Inferior parietal cortex (tissue), 1 donor: ENCODE data around the gene SPIN1.

Experiments used
- DNase-seq: peaks from one replicate; pipeline ENCODE4 v3.0.0-alpha.2; 2016; ENCODE audit errors: extremely low spot score

The SPIN1 gene

GRCh38 chr9:88436379-88436778 lies 48.1 kb downstream of the SPIN1 start:
- DNase-seq = no peak

DNA sequence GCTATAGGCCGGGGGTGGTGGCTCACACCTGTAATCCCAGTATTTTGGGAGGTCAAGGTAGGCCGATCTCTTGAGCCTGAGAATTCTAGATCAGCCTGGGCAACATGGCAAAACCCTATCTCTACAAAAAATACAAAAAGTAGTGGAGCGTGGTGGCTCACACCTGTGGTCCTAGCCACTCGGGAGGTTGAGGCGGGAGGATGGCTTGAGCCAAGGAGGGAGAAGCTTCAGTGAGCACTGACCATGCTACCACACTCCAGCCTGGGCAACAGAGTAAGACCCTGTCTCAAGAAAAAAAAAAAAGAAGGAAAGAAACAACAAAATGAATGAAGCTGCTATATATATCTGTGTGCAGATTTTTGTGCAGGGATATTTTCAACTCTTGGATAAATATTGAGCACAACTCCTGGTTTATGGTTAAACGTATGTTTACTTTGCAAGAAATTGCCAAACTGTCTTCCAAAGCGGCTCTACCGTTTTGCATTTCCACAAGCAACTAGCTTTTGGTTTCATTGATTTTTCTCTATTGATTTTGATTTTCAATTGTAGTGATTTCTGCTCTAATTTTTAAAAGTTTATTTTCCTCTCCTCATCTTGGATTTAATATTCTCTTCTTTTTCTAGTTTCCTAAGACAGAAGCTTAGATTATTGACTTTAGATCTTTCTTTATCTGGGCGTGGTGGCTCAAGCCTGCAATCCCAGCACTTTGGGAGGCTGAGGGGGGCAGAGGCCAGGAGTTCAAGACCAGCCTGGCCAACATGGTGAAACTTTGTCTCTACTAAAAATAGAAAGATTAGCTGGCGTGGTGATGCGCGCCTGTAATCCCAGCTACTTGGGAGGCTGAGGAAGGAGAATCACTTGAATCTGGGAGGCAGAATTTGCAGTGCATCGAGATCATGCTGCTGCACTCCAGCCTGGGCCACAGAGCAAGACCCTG lies 49.2 kb downstream of the SPIN1 start:
- no peak for DNase-seq

DNA sequence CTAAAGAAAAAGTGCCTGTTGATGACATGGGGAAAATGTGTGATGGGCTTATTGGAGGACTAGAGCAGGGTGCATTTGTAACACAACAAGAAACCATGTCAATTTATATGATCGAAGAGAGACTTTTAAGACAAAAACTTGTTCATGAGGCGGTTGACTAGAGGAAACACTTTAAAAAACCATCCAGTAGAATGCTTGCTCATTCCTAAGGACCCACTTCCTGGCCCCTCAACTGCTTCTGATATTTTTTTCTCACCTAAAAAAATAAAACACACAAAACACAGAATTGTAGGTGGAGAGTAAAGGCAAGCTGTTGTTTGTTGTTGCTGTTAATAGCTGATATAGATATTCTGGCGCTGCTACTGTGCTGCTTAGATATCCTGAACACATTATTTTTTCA lies 50.6 kb downstream of the SPIN1 start:
- no peak for DNase-seq

DNA sequence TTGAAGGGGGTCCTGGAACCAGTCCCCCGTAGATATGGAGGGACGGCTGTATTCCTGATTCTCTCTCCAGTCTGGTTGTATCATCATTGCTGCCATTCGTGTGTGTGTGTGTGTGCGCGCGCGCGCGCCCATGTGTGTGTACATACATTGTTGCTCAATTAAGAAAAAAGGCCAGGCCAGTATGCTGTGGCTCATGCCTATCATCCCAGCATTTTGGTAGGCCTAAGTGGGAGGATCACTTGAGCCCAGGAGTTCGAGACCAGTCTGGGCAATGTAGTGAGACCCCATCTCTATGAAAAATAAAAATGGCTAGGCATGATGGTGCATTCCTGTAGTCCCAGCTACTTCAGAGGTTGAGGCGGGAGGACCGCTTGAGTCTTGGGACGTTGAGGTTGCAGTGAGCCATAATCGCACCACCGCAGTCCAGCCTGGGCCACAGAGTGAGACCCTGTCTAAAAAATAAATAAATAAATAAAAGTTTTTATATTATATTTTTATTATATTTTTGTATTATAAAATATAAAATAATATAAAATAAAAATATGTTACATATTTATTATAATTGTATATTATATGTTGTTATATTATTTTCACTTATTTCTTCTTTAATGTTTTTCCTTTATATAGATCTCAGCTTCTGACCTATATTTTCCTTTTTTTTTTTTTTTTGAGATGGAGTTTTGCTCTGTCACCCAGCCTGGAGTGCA lies 53.2 kb downstream of the SPIN1 start:
- no peak for DNase-seq

DNA sequence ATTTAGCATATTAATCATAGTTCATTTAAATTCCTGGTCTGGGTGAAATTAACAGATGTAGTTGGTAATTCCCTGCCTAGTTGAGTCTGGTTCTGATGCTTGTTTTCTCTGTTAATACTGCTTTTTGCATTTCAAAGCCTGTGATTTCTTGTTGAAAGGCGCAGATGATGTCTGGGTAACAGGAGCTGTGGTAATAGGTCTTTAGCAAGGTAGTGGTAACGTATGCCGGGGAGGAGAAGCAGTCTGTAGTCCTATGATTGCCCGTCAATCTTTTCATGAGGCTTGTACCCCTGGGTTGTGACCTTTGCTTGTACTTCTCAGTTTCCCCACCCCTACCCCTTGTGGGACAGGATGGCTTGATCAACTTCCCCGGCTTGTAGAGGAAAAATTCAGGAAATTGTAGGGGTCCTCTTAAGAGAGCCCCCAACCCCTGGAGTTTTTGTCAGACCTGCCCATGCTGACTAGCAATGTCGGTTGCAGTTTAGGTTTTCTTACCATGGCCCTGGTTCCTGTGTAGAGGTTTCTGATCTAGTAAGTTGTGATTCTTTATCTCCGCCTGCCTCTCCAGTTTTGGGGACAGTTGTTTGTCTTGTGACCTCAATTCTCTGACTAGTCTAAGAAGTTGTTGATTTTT lies 55.4 kb downstream of the SPIN1 start:
- DNase-seq = no peak

GRCh38 chr9:88446728-88447127 lies 58.5 kb downstream of the SPIN1 start:
- DNase-seq = no peak

DNA sequence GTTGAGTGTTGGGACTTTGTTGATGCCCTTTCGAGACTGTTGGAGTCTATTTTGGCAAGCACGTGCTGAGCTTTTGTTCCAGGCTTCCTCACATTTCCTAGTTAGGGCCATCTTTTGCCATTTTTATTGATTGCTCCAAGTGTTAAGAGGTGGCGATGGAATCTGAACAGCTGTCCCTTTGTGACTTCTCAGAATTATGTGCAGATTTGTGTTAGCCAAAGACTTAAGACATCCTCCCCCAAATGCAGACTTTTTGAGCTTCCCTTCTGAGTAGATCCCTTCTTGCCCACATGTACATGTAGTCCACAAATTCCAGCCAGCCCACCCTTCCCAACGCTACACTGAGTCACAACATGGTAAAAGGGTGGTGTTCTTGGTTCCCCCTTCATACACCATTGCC lies 59.2 kb downstream of the SPIN1 start:
- DNase-seq = no peak

GRCh38 chr9:88451160-88451559 lies 62.9 kb downstream of the SPIN1 start:
- DNase-seq = no peak

GRCh38 chr9:88458716-88459465 lies 70.6 kb downstream of the SPIN1 start:
- no peak for DNase-seq

DNA sequence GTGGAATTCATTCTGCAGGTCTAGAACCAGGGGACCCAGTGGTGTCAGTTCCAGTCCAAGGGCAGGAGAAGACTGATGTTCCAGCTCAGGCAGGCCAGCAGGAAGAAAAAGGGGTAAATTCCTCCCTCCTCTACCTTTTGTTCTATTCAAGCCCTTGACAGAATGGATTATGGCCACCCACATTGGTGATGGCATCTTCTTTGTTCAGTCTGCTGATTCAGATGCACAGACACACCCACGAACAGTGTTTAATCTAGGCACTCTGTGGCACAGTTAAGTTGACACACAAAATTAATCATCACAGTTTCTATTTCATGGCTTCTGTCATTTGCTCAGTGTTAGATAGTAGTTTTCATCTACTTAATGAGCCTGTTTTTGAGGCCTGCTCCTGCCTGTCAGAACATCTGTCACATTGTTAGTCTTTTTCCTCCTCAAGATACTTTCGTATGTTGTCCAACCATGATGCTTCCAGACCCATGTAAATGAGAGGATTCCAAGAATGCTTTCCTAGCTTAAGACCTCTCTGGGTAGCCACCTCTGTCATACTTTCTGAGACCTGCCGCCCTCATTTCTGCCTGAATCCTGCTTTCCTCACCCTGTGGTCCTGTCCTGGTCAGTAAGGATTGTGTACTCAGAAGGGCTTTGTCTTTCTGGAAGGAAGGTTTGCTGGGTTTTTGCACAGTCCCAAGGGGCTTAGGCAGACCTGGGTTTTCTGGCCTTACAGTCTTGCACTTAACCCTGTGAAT lies 72.5 kb downstream of the SPIN1 start:
- no peak for DNase-seq

GRCh38 chr9:88462191-88462590 lies 73.9 kb downstream of the SPIN1 start:
- no peak for DNase-seq

GRCh38 chr9:88464851-88465250 lies 76.6 kb downstream of the SPIN1 start:
- no peak for DNase-seq

DNA sequence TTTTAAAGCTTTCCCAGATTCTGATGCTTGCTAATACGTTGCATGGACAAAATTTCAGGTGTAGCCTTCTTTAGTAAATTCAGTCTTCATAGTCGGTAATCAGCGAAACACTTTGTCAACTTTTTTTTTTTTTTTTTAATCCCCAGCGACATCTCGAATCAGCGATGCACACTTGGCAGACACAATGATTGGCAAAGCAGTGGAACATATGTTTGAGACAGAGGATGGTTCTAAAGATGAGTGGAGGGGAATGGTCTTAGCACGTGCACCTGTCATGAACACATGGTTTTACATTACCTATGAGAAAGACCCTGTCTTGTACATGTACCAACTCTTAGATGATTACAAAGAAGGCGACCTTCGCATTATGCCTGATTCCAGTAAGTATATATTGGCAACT lies 80.0 kb downstream of the SPIN1 start:
- no peak for DNase-seq

- no peak for DNase-seq
These were observed 88.4 kb downstream of the SPIN1 start for GRCh38 chr9:88476491-88477271.

GRCh38 chr9:88477300-88477751 lies 89.1 kb downstream of the SPIN1 start:
- no peak for DNase-seq

DNA sequence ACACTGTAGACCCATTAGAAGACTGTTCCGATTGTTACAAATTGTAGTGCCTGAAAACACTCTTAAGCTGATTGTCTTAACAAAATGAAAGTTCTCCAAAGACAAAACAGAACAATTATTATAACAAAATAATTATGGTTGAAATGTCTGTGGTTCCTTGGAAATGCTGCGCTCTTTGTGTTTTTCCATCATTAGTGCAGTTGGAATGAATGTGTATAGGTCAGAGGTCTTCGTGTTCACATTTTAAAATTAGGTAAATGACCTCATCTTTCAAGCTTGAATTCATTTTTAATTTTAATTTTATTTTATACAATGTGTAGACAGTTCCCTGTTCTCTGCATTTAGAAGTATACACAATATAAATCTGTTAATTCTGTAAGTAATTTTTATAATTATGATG lies 90.0 kb downstream of the SPIN1 start:
- no peak for DNase-seq

DNA sequence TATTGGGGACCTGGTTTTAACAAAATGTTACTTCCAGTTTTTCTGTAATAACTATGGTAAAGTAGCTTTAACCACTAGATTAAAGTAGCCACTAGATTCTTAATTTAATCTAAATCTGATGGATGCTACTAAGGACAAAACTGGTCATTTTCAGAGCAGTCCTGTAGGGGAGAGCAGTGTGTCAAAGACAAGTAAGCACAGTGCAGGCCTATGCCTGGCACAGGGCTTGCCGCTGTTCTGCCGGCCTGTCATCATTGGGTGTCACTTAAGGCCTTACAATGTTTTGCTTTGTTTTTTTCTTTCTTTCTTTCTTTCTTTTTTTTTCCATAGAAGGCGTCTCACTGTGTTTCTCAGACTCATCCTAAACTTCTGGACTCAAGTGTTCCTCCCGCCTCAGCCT lies 93.7 kb downstream of the SPIN1 start:
- peak; percentile 45 for DNase-seq

DNA sequence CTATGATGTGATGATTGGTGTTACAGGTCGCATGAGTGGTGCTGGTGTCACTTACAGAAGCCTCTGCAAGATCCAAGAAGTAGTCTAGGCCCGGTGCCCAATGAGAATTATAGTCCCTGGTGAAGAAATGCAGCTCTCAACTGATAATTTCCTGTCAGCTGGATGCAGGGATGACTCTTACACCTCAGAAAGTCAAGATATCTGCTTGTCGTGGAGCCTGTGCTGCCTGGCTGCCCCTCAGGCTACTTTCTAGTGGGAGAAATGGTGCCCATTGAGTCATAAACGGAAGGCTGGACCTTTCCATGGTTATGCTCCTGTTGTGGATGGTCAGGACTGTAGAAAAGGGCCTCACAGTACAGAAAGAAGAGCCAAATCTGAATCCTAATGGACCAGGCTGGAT lies 99.9 kb downstream of the SPIN1 start:
- no peak for DNase-seq

DNA sequence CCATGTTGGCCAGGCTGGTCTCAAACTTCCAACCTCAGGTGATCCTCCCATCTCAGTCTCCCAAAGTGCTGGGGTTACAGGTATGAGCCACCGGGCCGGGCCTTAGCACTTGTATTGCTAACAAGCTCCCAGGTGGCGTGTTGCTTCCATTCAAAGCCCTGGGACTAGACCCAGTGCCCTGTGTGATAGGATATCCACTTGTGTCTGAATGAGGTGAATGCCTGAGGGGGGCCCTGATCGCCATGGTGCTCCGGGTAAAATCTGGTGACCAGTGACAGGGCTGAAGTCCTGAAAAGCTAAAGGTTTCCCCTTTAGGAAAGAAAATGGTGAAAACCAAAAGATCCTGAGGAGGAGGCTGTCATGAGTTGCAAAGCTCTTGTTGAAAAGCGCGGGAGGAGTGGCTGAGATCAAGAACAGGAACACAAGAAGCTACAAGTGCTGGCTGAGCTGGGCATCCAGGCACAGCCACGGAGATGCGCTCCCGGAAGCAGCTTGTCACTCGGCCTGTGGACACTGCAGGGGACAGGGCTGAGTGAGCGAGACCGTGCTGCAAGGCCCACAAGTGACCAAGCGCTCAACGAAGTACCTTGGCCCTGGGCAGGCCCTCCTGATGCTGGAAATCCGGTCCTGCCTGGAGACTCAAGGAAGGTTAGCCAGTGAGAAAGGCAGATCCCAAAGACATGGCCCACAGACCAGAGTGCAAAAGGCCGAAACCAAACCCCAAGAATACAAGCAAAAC lies 106.9 kb downstream of the SPIN1 start:
- DNase-seq = no peak

GRCh38 chr9:88497224-88497623 lies 109.0 kb downstream of the SPIN1 start:
- DNase-seq = no peak
